ENCODE data around the gene CISH.

The CISH gene

DNA sequence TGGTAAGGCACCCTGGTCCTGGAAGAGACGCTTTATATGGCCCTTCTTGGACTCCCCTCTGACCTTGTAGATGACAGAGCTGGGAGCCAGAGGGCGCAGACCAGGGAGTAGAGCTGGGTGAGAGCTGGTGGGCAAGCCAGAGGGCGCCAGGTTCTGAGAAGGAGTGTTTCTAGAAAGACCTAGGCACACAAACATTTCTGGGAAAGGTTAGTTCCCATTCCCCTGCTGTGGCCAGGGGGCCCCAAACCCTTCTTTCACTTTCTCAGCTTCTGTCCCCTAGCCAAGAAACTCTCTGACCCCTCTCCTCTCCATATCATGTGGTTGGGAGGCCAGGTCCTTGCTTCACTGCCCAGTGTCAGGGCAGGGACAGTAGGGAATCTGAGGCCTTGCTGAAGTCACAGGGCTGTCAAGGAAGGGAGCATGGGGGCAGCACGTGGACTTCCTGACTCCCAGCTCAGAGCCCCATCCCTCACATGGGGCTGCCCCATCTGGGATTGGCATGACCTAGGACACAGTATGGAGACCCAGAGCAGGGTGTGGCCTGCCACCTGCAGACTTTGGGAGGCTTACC lies 38.7 kb downstream of the CISH start:
- DNase-seq (ENCODE audit: low read depth in 4 of 4, low spot score in 1 of 4) = no peak

GRCh38 chr3:50572158-50572557 lies 39.4 kb downstream of the CISH start:
- peak in 3 of 4 experiments; percentile 63 to 80 (median 74) for DNase-seq (ENCODE audit: low read depth in 4 of 4, low spot score in 1 of 4)

- no peak for DNase-seq (ENCODE audit: low read depth in 4 of 4, low spot score in 1 of 4)
Observed at GRCh38 chr3:50571486-50571885, 40.1 kb downstream of the CISH start.

- DNase-seq (ENCODE audit: low read depth in 4 of 4, low spot score in 1 of 4) = no peak
Observed at GRCh38 chr3:50570508-50571279, 40.9 kb downstream of the CISH start.

- peak; percentile 89 to 97 (median 92) for DNase-seq (ENCODE audit: low read depth in 4 of 4, low spot score in 1 of 4)
Observed at GRCh38 chr3:50568947-50569749, 42.4 kb downstream of the CISH start, which contains the start of gene HEMK1. Gene HEMK1, plus strand, starts transcription at chr3:50569522. Its CDS starts 1,583 bp downstream, at chr3:50571105.

GRCh38 chr3:50567386-50568167 lies 44.0 kb downstream of the CISH start, which contains the start of gene C3orf18:
Gene C3orf18, minus strand, starts transcription at chr3:50567747. Its CDS starts 2,048 bp downstream, at chr3:50565699.
- peak; percentile 85 to 96 (median 90) for DNase-seq (ENCODE audit: low read depth in 4 of 4, low spot score in 1 of 4)

DNA sequence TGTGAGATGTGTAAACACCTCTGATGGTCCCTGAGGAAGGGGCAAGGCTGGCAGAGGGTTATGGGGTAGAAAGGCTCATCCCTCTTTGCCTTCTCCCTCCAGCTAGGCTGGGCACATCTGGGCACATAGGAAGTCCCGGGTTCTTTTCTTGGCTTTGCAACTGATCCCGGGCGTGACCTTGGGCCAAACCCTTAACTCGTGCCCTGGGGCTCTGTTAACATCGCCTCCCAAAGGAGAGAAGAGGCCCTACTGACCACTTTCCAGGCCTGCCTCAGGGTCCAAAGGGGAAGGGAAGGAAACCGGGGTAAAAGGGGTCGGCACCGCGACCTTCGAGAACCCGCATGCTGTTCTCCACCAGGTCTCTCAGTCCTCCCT lies 44.6 kb downstream of the CISH start:
- DNase-seq (ENCODE audit: low read depth in 4 of 4, low spot score in 1 of 4) = no peak

DNA sequence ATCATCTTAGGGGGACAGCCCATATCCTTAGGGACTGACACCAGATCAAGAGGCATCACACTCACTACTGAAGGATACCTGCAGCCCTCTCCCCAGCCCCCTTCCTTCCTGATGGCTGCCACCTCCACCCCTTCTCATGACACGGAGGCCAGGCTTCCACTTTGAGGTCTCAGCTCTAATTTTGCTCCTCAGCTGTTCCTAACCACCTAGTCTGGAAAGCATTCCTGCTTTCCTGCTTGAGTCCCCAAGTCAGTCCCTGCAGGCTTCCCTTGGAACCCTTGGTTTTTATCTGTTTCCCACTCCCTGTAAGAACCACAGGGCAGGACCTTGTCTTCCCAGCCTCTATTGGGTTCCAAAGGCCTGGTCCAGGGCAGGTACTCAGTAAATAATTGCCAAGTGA lies 47.3 kb downstream of the CISH start:
- DNase-seq (ENCODE audit: low read depth in 4 of 4, low spot score in 1 of 4) = no peak

DNA sequence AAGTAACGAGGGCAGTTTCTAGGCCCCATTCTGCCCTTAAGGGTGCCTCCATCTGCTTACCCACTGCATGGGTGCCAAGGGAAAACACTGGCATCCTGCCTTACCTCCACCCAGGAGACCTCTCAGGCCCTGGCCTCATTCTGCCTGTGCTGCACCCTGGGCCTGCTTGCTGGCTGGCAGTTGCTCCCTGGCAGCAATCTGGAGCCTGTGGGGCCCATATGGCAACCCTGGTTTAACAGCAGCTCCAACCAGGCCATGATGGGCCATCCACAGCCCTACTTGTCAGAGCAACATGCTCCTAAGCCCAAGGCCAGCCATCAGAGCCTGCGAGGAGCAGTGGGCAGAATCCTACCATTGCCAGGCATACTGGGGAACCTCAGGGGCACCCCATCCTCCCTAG lies 47.7 kb downstream of the CISH start:
- DNase-seq (ENCODE audit: low read depth in 4 of 4, low spot score in 1 of 4) = no peak

- DNase-seq (ENCODE audit: low read depth in 4 of 4, low spot score in 1 of 4) = no peak
Observed at GRCh38 chr3:50562861-50563260, 48.7 kb downstream of the CISH start.

DNA sequence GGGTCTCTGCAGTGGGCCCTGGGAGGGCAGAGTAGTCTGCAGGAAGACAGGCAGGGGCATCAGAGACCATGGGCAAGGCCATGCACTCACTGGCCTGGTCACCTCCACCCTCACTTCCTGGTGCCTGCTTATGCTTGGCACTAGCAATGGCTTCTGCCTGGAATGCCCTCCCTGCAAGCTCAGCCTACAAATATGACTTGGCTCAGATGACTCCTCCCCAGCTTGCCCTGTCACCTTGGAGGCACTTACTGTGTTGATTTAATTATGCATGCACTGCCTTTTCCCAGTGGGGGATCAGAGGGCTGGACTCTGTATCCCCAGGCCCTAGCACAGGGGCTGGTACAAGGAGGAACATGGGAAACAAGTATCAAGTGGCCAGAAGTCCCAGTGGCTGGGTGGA lies 51.9 kb downstream of the CISH start:
- no peak for DNase-seq (ENCODE audit: low read depth in 4 of 4, low spot score in 1 of 4)

DNA sequence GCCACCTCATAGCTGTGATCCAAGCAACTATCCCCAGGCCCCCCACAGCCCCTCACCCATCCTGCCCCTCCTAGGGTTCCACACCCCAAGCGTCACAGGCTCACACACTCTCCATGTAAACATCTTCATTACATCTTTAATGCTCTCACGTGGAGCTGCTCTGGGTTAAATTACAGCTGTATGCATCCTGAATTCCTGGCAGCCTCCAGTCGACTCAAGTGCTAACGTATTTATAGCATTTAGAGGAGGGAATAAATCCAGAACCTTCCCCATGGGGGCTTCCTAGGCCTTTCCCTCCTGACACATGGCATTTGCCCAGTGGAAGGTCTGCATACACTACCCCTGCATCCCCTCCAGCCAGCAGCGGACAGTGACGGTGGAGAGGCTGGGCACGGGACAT lies 53.7 kb downstream of the CISH start:
- DNase-seq (ENCODE audit: low read depth in 4 of 4, low spot score in 1 of 4) = no peak

GRCh38 chr3:50557106-50557505 lies 54.5 kb downstream of the CISH start:
- DNase-seq (ENCODE audit: low read depth in 4 of 4, low spot score in 1 of 4) = no peak
